Measurements from ENCODE around the gene STAMBPL1.

STAMBPL1 gene

DNA sequence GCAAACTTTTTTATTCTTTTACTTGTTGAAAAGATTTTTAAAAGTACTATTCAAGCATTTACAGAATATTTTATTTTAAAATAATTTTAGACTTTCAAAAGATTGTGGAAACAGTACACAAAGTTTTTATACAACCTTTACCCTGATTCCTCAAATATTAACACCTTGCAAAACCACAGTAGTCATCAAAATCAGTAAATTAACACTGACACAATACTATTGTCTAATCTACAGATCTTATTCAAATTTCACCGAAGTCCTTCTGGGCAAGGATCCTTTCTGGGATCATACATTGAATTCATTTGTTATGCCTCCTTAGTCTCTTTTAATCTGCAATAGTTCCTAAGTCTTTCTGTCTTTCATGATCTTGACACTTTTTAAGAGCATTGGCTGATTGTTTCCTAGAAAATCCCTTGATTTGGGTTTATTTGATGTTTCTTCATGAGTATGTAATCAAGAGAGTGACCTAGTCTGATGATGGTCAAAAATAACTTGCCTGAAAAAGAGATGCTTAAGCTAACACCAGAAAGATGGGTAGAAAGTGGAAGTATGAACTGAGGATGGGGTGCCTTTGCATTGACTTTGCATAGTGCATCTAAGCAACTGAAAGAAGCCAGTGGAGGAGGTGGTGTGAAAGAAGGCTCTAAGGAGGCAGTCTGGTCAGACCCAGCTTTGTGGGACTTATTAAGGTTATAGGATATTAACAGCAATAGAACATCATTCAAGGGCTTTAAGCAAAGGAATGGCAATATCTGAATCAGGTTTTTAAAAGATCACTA, 9.7 kb downstream of the STAMBPL1 start:
- DNase-seq (ENCODE audit: extremely low spot score, insufficient read length, low read depth) = no peak
- FAIRE-seq = peak; percentile 98

DNA sequence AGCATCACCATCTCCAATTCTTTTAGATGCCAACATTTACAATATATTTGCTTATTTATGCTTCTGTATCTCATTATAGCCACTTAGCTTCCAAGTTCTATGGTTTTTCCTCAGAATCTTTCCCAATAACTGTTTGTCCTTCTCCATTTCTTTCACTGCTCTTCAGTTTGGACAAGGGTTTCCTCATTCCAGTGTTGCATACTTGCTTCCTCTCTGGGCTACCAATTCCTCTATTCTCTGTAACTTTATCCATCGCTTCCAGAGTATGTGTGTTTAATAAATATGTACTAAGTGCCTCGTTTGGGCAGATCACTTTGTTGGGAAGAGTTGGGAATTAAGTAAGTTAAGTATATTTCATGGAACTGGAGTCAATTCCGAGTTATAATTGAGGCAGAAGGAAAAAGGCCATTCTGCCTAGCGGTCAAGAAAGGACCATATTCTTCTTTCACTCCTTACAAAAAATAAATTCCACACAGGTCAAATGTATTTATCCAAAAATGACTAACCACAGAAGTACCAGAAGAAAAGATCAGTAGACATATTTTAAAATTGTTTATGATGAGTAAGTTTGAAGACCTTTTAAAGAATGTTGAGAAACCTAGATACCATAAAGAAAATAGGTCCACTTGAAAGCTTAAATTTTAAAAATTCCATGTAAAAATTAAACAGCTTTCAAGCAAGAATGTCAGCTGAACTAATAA, 10.8 kb downstream of the STAMBPL1 start:
- FAIRE-seq (peak; percentile 53), DNase-seq (ENCODE audit: extremely low spot score, insufficient read length, low read depth) (no peak)

DNA sequence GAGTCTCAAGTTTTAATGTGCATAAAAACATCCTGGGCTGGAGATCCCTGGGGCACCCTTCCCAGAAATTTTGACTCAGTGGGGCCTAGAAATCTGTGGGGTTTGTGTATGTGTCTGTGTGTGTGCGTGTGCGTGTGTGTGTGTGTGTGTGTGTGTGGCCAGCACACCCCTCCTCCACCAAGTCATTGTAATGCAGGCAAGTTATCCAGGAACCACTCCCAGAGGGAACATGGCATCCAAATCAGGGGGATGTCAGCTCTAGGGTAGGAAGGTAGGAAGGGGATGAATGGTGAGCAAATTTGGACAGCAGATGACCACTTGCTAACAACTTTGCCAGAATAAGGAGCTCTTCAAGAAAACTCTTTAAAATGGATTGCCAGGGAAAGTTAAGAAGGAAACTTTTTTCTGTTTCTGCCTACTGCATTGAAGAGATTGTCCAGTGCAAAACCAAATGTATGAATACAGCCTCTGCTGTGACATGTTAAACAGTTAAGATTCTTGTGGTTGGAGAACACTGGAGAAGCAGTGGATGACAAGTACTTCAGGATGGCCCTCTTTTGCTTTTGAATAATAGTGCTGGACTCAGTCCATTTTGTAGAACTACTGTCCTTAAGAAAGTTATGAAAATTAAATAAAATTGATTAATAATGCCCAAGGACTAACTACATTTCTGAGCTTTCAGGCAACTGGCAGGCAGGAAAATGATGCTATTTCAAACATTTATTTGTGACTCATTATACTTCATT, 12.3 kb downstream of the STAMBPL1 start:
- no peak for DNase-seq (ENCODE audit: extremely low spot score, insufficient read length, low read depth)
- peak; percentile 12 for FAIRE-seq

DNA sequence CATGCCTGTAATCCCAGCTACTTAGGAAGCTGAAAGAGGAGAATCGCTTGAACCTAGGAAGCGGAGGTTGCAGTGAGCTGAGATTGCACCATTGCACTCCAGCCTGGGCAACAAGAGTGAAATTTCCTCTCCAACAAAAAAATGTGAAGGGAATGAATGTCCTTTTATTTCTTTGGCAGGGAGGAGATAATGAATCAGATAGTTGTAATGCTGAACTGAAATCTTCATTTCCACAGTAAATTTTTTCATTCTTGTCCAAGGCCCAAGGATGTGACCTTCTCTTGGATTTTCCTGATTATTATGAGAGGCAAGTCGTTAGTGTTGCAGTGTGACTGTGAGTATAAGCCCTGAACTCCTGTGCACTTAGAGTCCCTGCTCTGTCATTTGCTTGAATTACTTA, 13.6 kb downstream of the STAMBPL1 start:
- DNase-seq (ENCODE audit: extremely low spot score, insufficient read length, low read depth) (no peak), FAIRE-seq (peak; percentile 53)

DNA sequence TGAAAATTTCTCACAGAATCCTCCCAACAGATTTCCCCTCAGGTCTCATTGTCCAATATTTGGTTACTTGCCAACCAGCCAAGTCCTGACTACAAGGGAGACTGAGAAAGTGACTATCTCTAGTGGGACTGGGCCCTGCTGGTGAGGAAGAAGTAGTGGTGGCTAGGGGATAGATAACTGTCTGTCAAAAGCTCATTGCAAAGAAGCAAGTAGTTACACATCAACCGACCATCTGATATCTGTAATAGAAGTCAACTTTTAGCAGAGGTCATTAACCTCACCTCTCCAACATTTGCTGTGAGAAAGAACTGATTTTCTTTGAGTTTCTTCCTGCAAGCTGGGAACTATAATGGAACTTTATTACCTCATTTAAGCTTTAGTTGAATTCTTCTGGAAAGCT, 15.2 kb downstream of the STAMBPL1 start:
- FAIRE-seq = peak; percentile 31
- DNase-seq (ENCODE audit: extremely low spot score, insufficient read length, low read depth) = no peak

DNA sequence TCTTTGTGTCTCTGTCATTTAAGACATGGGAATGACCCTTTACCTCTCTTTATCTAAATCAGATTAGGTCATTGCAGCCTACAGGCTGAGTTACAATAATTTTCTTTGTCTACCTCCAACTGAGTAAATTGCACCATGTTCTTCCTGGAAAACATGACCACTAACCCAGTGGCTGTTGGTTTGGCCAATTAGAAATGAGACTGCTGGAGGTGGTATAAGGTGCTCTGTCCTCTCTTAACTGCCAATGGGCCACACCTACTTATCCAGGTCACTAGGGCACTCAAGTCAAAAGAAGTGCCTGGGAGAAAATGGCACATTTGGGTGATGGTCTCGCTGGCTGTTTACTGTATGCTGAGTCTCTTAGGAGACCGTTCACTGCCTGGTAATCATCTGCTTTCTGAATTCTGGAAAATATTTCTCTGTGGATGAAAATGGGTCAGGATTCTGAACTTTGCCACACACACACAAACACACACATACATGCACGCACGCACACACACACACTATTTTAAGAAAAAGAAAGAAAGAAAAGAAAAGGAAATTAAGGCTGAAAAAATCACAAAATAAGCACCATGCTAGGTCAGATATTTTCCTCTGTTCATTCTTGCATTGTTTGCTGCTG, 16.4 kb downstream of the STAMBPL1 start:
- FAIRE-seq (peak; percentile 53), DNase-seq (ENCODE audit: extremely low spot score, insufficient read length, low read depth) (no peak)

DNA sequence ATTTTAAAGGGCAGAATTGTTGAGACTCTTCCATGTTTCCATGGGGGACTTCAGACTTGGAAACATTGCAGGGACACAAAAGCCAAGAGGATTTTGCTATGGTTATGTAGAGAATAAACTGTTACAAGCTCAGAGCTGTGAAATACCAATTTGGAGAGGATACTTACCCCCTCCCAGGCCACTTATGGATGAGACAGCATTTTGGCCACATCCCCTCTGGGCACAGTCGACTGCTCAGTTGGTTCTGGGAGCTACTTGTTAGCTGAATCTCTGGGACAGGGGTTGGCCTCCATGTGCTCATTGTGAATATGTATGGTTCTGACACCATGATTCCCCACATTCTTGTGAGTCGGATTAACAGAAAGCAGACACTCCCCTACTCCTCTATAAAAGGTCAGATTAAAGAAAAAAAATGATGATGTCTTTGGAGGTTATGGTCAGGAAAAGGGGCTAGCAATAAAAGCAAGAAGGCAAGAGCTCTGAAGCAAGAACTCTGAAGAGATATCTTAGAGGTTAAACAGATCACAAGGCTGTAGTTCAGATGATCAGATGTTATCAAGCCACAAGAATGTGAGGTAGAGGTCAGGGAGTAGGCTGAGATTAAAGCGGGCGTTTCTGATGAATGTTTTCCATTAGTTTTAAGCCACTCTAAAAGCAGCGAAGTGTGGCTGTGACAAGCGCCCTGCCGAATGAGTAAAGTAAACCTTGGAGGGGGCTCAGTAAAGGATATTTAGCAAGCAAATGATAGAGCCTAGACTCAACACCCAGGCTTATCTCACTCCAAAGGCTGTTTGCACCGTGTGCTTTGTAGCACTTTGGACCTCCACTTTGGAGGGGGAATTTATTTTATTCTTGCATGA, 17.2 kb downstream of the STAMBPL1 start:
- no peak for DNase-seq (ENCODE audit: extremely low spot score, insufficient read length, low read depth)
- peak; percentile 71 for FAIRE-seq

DNA sequence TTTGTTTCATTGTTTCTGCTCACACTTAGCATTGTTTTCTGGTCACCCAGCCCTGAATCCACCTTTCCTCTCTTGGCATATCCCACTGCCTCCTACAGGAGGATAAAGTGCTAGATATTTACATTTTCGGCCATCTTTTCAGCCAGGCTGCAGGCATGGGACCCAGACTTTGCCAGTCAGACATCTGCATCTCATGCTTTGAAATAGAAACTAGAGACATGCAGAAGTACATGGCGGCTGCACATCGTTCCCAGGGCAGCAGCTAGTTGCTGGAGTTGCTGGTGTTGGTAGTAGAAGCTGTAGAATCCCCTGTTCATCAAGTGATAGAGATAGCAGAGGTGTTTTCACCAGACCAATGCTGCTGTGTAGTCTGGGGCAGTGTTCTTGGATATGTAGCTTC, 18.7 kb downstream of the STAMBPL1 start:
- FAIRE-seq (peak; percentile 79), DNase-seq (ENCODE audit: extremely low spot score, insufficient read length, low read depth) (no peak)

DNA sequence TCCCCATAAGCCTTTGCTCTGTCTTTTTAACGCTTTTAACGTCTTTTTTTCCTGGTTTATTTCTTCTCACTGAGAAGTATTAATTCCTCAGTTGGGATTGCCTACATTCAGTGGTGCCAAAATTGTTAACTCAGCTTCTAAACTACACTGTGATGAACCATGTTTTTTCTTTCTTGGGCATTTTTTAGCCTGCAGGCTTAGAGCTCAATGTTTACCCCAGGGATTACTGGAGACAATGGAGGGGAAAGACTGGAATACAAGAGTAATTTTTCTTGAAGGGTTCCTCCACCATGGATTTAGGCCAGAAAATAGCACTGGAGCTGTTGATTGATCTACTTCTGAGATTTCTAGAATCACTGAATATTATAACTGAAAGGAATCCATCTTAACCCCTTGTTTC, 19.8 kb downstream of the STAMBPL1 start:
- DNase-seq (ENCODE audit: extremely low spot score, insufficient read length, low read depth) = no peak
- FAIRE-seq = no peak

DNA sequence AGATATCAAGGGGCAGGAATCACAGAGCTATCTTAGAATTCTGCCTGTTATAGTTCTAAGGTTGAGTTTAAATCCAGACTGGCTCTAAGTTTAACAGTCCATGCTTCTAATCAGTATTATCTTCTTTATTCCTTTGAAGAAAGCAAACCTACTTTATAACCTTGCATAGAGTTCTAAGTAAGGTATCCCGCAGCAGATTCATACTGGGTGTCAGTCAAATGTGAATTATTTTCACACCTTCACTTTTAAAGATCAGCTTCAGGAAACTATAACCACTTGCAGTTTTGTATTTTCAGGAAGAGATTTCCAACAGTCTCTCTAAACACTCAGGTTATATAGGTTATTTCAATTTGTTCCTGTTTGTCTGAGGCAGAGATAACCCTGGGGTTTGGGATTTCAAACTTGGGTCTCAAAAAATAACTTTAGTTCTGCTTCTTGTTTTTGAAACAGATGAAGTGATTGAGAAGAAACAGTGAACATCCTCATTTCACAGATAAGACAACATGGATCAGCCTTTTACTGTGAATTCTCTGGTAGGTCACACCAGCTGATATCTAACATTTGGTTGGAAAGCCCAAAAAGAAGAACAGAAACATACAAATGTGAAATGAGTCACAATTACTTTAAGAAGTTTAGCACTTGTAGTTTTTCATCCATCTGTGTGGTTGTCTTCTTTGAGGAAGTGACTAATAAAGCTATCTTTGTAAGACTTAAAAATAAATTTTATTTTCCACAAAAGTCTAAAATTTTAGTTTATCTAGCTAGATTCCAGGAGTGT, 21.4 kb downstream of the STAMBPL1 start:
- peak; percentile 29 for DNase-seq (ENCODE audit: extremely low spot score, insufficient read length, low read depth)
- FAIRE-seq = peak; percentile 97

DNA sequence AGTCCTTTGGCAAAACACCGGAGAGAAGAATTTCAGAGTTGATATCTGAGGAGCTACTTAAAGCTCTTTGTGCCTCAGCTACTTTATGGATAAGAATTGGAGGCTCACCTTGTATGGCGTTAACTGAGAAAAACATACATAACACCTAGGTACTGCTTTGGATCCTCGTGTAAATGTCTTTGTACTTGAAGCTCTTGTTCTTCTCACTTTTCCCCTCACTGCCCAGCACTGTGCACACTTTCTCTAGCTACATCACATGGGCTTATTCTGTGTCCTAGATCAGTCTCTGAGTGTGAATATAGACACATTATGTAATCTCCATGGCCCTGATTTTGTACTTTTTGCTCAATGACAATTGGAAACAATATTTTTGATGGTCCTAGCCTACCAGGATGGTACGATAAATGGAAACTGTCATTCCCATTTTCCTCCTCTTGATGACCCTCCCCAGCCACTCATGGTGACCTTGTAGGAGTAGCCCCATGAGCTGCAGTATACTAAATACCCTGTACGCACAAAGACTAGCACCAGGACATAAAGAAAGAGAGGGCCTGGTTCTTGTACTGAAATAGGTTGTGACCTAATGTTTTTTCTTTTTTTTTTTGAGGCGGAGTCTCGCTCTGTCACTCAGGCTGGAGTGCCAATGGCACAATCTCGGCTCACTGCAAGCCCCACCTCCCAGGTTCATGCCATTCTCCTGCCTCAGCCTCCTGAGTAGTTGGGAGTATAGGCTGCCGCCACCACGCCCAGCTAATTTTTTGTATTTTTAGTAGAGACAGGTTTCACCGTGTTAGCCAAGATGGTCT, 22.1 kb downstream of the STAMBPL1 start:
- no peak for DNase-seq (ENCODE audit: extremely low spot score, insufficient read length, low read depth)
- FAIRE-seq = no peak

DNA sequence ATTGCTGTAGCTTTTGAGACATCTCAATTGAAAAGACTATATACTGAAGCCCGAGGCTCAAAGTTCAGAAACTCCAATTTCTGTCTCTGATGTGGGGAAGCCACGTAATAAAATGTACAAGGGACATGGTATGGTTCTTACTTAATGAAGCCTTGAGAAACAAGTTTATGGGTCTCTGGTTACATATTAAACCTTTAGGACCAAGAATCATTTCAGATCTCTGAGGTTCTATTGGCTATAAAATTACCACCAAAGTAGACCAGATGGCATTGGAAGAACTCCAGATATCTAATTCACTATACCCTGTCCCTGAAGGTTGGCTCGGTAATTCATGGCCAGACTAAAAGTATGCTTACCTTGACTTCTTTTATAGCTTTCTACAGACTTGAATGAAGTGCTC, 23.7 kb downstream of the STAMBPL1 start:
- no peak for FAIRE-seq
- no peak for DNase-seq (ENCODE audit: extremely low spot score, insufficient read length, low read depth)

DNA sequence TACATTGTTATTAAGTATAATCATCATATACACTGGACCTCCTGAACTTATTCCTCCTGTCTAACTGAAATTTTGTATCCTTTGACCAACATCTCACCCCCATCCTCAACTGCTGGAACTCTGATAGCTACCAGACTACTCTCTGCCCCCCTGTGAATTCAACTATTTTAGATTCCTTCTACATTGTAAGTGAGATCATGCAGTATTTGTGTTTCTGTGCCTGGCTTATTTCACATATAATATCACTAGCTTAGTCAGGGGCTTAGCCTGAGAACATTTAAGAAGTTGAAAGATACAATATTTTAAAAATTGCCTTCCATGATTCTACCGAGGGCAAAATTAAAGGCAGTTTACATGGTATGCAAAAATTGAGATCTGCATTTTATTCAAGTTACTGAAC, 26.9 kb downstream of the STAMBPL1 start:
- no peak for FAIRE-seq
- no peak for DNase-seq (ENCODE audit: extremely low spot score, insufficient read length, low read depth)

DNA sequence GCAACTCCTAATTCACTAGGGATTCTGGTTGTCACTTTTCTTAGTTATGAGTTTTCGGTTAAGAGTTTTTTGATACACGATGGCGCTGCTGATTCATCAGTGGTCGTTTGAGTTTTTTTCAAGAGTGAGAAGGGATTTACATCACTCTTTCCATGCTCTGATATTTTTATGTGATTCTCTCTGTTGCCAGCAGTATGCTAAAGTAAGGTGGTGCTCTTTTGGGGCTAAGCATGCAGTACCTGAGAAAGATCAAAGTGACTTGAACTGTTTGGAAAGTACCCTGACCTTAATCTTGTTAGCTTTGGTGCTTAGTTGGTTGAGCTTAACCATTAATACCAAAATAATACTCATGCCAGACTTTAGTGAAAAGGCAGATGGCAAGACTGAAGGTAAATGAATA, 28.1 kb downstream of the STAMBPL1 start:
- FAIRE-seq (no peak), DNase-seq (ENCODE audit: extremely low spot score, insufficient read length, low read depth) (no peak)

DNA sequence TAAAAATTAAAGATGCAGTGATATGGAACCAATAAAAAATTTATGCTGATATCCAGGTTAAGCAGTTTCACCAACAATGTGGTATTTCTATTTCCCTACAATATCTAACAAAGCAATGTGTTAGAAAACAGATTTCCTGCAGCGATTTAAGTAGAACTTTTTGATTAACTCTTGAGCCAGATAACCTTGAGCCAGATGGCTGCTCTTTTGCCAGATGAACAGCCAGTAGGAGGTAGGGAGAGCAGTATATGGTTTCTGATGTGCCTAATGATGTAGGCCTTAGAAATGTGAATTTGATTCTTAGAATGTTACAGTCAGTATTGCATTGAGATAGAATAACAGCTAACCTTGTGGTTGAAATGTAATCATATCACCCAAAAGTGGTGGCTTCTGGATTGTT, 31.1 kb downstream of the STAMBPL1 start:
- no peak for DNase-seq (ENCODE audit: extremely low spot score, insufficient read length, low read depth)
- FAIRE-seq = no peak

DNA sequence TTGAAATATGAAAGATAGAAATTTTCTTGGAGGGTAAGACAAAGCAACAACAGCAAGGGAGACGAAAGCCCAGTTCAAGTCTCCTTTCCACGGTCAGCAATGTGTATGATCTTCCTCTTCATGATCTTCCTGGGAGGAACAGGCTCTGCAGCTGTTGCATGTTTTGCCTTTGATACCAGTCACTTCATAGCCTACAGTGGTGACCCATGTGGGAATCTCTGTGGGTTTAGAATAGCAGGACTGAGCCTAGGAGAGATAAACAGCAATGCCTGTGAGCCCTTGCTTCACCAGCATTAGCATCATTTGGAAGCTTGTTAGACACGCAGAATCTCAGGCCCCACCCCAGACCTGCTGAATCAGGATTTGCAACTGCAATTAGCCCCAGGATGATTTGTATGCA, 31.8 kb downstream of the STAMBPL1 start:
- FAIRE-seq = no peak
- DNase-seq (ENCODE audit: extremely low spot score, insufficient read length, low read depth) = no peak

DNA sequence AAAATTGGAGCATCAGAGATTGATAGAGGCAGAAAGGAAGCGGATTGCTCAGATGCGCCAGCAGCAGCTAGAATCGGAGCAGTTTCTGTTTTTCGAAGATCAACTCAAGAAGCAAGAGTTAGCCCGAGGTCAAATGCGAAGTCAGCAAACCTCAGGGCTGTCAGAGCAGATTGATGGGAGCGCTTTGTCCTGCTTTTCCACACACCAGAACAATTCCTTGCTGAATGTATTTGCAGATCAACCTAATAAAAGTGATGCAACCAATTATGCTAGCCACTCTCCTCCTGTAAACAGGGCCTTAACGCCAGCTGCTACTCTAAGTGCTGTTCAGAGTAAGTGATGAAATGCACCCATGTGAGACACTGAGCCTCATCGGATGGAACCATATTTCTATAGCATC, 33.1 kb downstream of the STAMBPL1 start:
- no peak for DNase-seq (ENCODE audit: extremely low spot score, insufficient read length, low read depth)
- FAIRE-seq = no peak

DNA sequence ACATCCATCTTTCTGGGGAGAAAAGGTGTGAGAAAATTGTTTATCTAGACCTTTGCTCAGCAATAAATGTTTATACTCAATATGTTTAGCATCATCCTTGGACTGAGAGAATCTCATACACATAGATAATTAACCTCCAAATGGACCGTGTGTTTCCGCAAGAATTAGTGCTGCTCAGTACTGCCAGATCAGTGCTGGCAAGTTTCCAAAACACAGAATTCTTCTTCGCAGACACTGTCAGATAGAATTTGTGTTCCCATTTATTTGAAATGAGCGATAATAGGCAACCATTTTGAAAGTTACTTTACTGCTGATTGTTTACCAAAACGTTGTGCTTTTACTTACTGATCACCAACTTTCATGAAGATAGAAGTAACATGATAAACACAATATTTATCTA, 33.7 kb downstream of the STAMBPL1 start:
- DNase-seq (ENCODE audit: extremely low spot score, insufficient read length, low read depth) (no peak), FAIRE-seq (no peak)

Measured in GM18507 (cell line).